ENCODE measurements around the gene AVL9.
"Not testable (repeated sequence)": the region's sequence is repeated elsewhere in the genome, so short reads cannot be mapped to it uniquely, and the experiment has no call there.

AVL9 gene

GRCh38 chr7:32496052-32496813 lies 944 bp downstream of the AVL9 start:
- no peak for DNase-seq (ENCODE audit: low read depth)

GRCh38 chr7:32499755-32500154 lies 4.5 kb downstream of the AVL9 start:
- DNase-seq (ENCODE audit: low read depth), result not testable (repeated sequence)

GRCh38 chr7:32500216-32500615 lies 4.9 kb downstream of the AVL9 start:
- not testable (repeated sequence) for DNase-seq (ENCODE audit: low read depth)

- DNase-seq (ENCODE audit: low read depth), result no peak
Measured at GRCh38 chr7:32500922-32501341, 5.6 kb downstream of the AVL9 start.

GRCh38 chr7:32501522-32501921 lies 6.2 kb downstream of the AVL9 start:
- no peak for DNase-seq (ENCODE audit: low read depth)

- no peak for DNase-seq (ENCODE audit: low read depth)
Measured at GRCh38 chr7:32502728-32503127, 7.4 kb downstream of the AVL9 start.

GRCh38 chr7:32506266-32507054 lies 11.2 kb downstream of the AVL9 start:
- DNase-seq (ENCODE audit: low read depth), result no peak

- no peak for DNase-seq (ENCODE audit: low read depth)
Measured at GRCh38 chr7:32507414-32507813, 12.1 kb downstream of the AVL9 start.

GRCh38 chr7:32511791-32512190 lies 16.5 kb downstream of the AVL9 start:
- DNase-seq (ENCODE audit: low read depth), result no peak

- DNase-seq (ENCODE audit: low read depth), result no peak
Measured at GRCh38 chr7:32513210-32513609, 17.9 kb downstream of the AVL9 start.

GRCh38 chr7:32515890-32516550 lies 20.7 kb downstream of the AVL9 start:
- no peak for DNase-seq (ENCODE audit: low read depth)

GRCh38 chr7:32516551-32517100 lies 21.3 kb downstream of the AVL9 start:
- no peak for DNase-seq (ENCODE audit: low read depth)

- DNase-seq (ENCODE audit: low read depth), result no peak
Measured at GRCh38 chr7:32518534-32519140, 23.3 kb downstream of the AVL9 start.

- no peak for DNase-seq (ENCODE audit: low read depth)
Measured at GRCh38 chr7:32519763-32520162, 24.5 kb downstream of the AVL9 start.

- DNase-seq (ENCODE audit: low read depth), result no peak
Measured at GRCh38 chr7:32522746-32523530, 27.6 kb downstream of the AVL9 start.

- DNase-seq (ENCODE audit: low read depth), result no peak
Measured at GRCh38 chr7:32524631-32525030, 29.3 kb downstream of the AVL9 start.

- no peak for DNase-seq (ENCODE audit: low read depth)
Measured at GRCh38 chr7:32525839-32526238, 30.6 kb downstream of the AVL9 start.

- no peak for DNase-seq (ENCODE audit: low read depth)
Measured at GRCh38 chr7:32531402-32531801, 36.1 kb downstream of the AVL9 start.

- no peak for DNase-seq (ENCODE audit: low read depth)
Measured at GRCh38 chr7:32532086-32532485, 36.8 kb downstream of the AVL9 start.

GRCh38 chr7:32532716-32533115 lies 37.4 kb downstream of the AVL9 start:
- no peak for DNase-seq (ENCODE audit: low read depth)

- no peak for DNase-seq (ENCODE audit: low read depth)
Measured at GRCh38 chr7:32533276-32534029, 38.2 kb downstream of the AVL9 start.
